ENCODE measurements around the gene JARID2. TPM values are rescaled to one million over a fixed set of nuclear protein-coding genes. Genes with fewer than 3 reads are reported as not detected.

Gene JARID2
- total RNA-seq, 2 experiments from 2014 or later: 19.0 to 19.5 TPM

DNA sequence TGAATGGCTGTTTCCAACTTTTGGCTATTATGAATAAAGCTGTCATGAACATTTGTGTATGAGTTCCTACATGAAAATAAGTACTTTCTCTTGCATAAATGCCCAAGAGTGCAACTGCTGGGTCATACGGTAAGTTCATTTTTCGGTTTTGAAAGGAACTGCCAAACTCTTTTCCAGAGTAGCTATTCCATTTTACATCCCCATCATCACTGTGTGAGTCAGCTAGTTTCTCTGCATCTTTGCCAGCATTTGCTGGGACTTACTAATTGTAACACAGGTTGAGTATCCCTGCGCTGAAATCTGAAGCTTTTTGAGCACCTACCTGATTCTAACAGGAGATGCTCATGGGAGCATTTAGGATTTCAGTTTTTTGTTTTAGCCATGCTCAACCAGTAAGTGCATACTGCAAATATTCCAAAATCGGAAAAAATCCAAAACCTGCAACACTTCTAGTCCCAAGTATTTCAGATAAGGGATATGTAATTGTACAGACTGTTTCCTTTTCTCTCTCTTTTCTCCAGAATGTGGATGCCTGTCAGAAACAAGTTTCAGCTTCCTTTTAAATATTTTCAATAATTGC lies 298.5 kb downstream of the JARID2 start:
- Histone ChIP-seq H3K4me2 (ENCODE audit: low read length) (no peak overlapping the region), H4K20me1 (ENCODE audit: insufficient read depth, low read length) (no peaks in the 10 kb centered on the region), H2AFZ (ENCODE audit: low read length) (no peak overlapping the region), H3K9me3 (ENCODE audit: low read length) (peaks cover 9% of the 10 kb centered on the region; the same call in 1 of the 2 replicates), H3K4me3 (ENCODE audit: low read depth, low read length, poor library complexity, severe bottlenecking) (no peak overlapping the region), H3K36me3 (ENCODE audit: insufficient read depth, low read length) (peaks cover 5% of the 10 kb centered on the region; the same call in 1 of the 2 replicates), H3K79me2 (ENCODE audit: insufficient read depth, low read depth, low read length) (no peaks in the 10 kb centered on the region), H3K4me1 (ENCODE audit: insufficient read depth, low read length, poor library complexity, severe bottlenecking) (peaks cover 10% of the 10 kb centered on the region), H3K27ac (ENCODE audit: low read depth, low read length, poor library complexity, severe bottlenecking) (no peak overlapping the region), H3K9me2 (ENCODE audit: insufficient read depth, low read length) (no peaks in the 10 kb centered on the region)
- ChIA-PET CTCF (ENCODE audit: unreplicated experiment) (no interaction called here), POLR2A (interaction anchor here (0.5 to 1.1 kb wide), 4 partner anchors 11 to 115 kb away, joined by 3 to 5 read pairs (median 3); no protein-coding TSS in a partner anchor)
- TF ChIP-seq EZH2phosphoT487 (IDR thresholded peaks at IDR 0.05; ENCODE audit: borderline replicate concordance, low read depth, low read length): no peak
- TF ChIP-seq, protein P1, sequence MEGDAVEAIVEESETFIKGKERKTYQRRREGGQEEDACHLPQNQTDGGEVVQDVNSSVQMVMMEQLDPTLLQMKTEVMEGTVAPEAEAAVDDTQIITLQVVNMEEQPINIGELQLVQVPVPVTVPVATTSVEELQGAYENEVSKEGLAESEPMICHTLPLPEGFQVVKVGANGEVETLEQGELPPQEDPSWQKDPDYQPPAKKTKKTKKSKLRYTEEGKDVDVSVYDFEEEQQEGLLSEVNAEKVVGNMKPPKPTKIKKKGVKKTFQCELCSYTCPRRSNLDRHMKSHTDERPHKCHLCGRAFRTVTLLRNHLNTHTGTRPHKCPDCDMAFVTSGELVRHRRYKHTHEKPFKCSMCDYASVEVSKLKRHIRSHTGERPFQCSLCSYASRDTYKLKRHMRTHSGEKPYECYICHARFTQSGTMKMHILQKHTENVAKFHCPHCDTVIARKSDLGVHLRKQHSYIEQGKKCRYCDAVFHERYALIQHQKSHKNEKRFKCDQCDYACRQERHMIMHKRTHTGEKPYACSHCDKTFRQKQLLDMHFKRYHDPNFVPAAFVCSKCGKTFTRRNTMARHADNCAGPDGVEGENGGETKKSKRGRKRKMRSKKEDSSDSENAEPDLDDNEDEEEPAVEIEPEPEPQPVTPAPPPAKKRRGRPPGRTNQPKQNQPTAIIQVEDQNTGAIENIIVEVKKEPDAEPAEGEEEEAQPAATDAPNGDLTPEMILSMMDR (conservative IDR thresholded peaks at IDR 0.05; ENCODE audit: low read length): no peak
- BruUV-seq (replicated peaks): no TSS peak
- intact Hi-C loops (cut with micrococcal nuclease; ENCODE audit: unreplicated experiment): no loop called here
- no peak for DNase-seq (ENCODE audit: low spot score)

DNA sequence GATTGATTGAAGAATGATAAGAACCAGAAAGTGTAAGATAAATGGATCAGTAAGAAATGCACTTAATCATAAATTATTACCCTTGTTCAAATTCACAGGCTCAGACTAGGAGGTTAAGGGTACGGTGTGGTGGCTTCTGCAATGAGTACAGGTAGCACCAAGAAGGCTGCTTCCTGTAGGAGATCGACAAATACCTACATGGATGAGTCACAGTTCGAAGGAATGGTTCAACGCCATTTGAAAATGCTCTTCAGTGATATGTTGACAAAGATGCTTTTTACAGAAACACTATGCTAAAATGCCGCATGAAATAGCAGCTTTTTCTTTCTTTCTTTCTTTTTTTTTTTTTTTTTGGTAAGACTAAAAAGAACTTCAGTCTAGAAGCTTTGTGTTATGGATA lies 300.7 kb downstream of the JARID2 start:
- no peak for DNase-seq (ENCODE audit: low spot score)
- ChIA-PET CTCF (ENCODE audit: unreplicated experiment) (no interaction called here), POLR2A (interaction anchor here (0.6 kb wide), 1 partner anchor 11 kb away, joined by 3 read pairs; no protein-coding TSS in a partner anchor)
- H3K27ac ChIP-seq (ENCODE audit: low read depth, low read length, poor library complexity, severe bottlenecking): no peak overlapping the region
- no peaks in the 10 kb centered on the region for H3K9me2 ChIP-seq (ENCODE audit: insufficient read depth, low read length)
- intact Hi-C loops (cut with micrococcal nuclease; ENCODE audit: unreplicated experiment): no loop called here
- H3K4me3 ChIP-seq (ENCODE audit: low read depth, low read length, poor library complexity, severe bottlenecking): no peak overlapping the region
- BruUV-seq (replicated peaks): no TSS peak
- no peaks in the 10 kb centered on the region for H4K20me1 ChIP-seq (ENCODE audit: insufficient read depth, low read length)
- no peaks in the 10 kb centered on the region for H3K79me2 ChIP-seq (ENCODE audit: insufficient read depth, low read depth, low read length)
- H3K4me2 ChIP-seq (ENCODE audit: low read length): no peak overlapping the region
- peaks cover 32% of the 10 kb centered on the region for H3K4me1 ChIP-seq (ENCODE audit: insufficient read depth, low read length, poor library complexity, severe bottlenecking)
- H3K9me3 ChIP-seq (ENCODE audit: low read length): peaks cover 9% of the 10 kb centered on the region; the same call in 1 of the 2 replicates
- no peak for TF ChIP-seq EZH2phosphoT487 (IDR thresholded peaks at IDR 0.05; ENCODE audit: borderline replicate concordance, low read depth, low read length)
- TF ChIP-seq, protein P1 (conservative IDR thresholded peaks at IDR 0.05; ENCODE audit: low read length): no peak
- H3K36me3 ChIP-seq (ENCODE audit: insufficient read depth, low read length): peaks cover 5% of the 10 kb centered on the region; the same call in 1 of the 2 replicates
- H2AFZ ChIP-seq (ENCODE audit: low read length): no peak overlapping the region

DNA sequence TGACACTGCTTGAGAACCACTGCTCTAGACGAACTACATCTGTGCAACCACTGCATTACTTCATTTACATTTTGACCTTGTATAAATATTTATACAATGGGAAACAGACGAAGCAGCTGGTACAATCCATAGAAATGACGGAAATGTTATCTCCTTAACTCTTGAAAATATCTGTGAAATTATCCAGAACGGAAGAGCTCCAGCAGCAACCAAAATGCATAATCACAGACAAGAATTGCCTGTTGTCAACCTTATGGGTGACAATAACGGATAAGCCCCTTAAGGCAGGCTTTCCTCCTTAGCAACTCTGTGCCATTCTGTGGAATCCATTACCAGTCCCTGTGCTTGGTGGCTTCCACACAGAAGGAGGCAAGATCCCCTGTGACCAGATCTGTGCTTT lies 301.5 kb downstream of the JARID2 start:
- Histone ChIP-seq H3K4me2 (ENCODE audit: low read length) (no peak overlapping the region), H3K79me2 (ENCODE audit: insufficient read depth, low read depth, low read length) (no peaks in the 10 kb centered on the region), H4K20me1 (ENCODE audit: insufficient read depth, low read length) (no peaks in the 10 kb centered on the region), H2AFZ (ENCODE audit: low read length) (no peak overlapping the region), H3K9me2 (ENCODE audit: insufficient read depth, low read length) (no peaks in the 10 kb centered on the region), H3K4me1 (ENCODE audit: insufficient read depth, low read length, poor library complexity, severe bottlenecking) (peaks cover 40% of the 10 kb centered on the region), H3K36me3 (ENCODE audit: insufficient read depth, low read length) (peaks cover 5% of the 10 kb centered on the region; the same call in 1 of the 2 replicates), H3K4me3 (ENCODE audit: low read depth, low read length, poor library complexity, severe bottlenecking) (no peak overlapping the region), H3K27ac (ENCODE audit: low read depth, low read length, poor library complexity, severe bottlenecking) (no peak overlapping the region), H3K9me3 (ENCODE audit: low read length) (peaks cover 9% of the 10 kb centered on the region; the same call in 1 of the 2 replicates)
- TF ChIP-seq EZH2phosphoT487 (IDR thresholded peaks at IDR 0.05; ENCODE audit: borderline replicate concordance, low read depth, low read length): no peak
- TF ChIP-seq, protein P1 (conservative IDR thresholded peaks at IDR 0.05; ENCODE audit: low read length): no peak
- ChIA-PET CTCF (ENCODE audit: unreplicated experiment) (no interaction called here), POLR2A (interaction anchor here (0.6 to 0.7 kb wide), 3 partner anchors 10 to 382 kb away, joined by 3 read pairs; no protein-coding TSS in a partner anchor)
- intact Hi-C loops (cut with micrococcal nuclease; ENCODE audit: unreplicated experiment): no loop called here
- DNase-seq (ENCODE audit: low spot score): no peak
- no TSS peak for BruUV-seq (replicated peaks)
